ENCODE data around the gene C1orf87.
"Not testable (repeated sequence)": the region's sequence is repeated elsewhere in the genome, so short reads cannot be mapped to it uniquely, and the experiment has no call there.

- not testable (repeated sequence) for TF ChIP-seq CTCF (IDR thresholded peaks at IDR 0.05; ENCODE audit: extremely low read depth in 1 of 2, insufficient read depth in 1 of 2, low read depth in 1 of 2, low read length in 2 of 2); EZH2 (IDR thresholded peaks at IDR 0.05; ENCODE audit: borderline replicate concordance, low read depth, low read length, severe bottlenecking); JUN (IDR thresholded peaks at IDR 0.05; ENCODE audit: borderline replicate concordance, insufficient read depth, insufficient read length, low read depth); POLR2AphosphoS5 (IDR thresholded peaks at IDR 0.05; ENCODE audit: insufficient read depth, low read depth, low read length); POLR2A (IDR thresholded peaks at IDR 0.05; ENCODE audit: low read depth, low read length); MYC (IDR thresholded peaks at IDR 0.05; ENCODE audit: low read depth, low read length); MAX (IDR thresholded peaks at IDR 0.05; ENCODE audit: insufficient read depth, insufficient read length); FOS (IDR thresholded peaks at IDR 0.05; ENCODE audit: borderline replicate concordance, insufficient read depth, low read length)
Observed at GRCh38 chr1:59968746-59969145, 104.8 kb downstream of the C1orf87 start.

All from endothelial cell of umbilical vein (primary cell).